OCI-M2 (cell line): ENCODE measurements around the gene IQCN.

Experiments
- DNase-seq: peaks from one replicate; lab custom pipeline; 2025; ENCODE audit not compliant: unreplicated experiment; lab: John Stamatoyannopoulos, UW

IQCN gene, protein sequence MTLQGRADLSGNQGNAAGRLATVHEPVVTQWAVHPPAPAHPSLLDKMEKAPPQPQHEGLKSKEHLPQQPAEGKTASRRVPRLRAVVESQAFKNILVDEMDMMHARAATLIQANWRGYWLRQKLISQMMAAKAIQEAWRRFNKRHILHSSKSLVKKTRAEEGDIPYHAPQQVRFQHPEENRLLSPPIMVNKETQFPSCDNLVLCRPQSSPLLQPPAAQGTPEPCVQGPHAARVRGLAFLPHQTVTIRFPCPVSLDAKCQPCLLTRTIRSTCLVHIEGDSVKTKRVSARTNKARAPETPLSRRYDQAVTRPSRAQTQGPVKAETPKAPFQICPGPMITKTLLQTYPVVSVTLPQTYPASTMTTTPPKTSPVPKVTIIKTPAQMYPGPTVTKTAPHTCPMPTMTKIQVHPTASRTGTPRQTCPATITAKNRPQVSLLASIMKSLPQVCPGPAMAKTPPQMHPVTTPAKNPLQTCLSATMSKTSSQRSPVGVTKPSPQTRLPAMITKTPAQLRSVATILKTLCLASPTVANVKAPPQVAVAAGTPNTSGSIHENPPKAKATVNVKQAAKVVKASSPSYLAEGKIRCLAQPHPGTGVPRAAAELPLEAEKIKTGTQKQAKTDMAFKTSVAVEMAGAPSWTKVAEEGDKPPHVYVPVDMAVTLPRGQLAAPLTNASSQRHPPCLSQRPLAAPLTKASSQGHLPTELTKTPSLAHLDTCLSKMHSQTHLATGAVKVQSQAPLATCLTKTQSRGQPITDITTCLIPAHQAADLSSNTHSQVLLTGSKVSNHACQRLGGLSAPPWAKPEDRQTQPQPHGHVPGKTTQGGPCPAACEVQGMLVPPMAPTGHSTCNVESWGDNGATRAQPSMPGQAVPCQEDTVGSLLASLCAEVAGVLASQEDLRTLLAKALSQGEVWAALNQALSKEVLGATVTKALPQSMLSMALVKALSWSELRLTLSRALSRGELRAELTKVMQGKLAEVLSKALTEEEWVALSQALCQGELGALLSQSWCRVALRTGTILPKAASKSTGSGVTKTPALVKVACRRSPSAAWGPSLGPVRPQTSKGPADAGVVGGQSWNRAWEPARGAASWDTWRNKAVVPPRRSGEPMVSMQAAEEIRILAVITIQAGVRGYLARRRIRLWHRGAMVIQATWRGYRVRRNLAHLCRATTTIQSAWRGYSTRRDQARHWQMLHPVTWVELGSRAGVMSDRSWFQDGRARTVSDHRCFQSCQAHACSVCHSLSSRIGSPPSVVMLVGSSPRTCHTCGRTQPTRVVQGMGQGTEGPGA (N-terminal part only)

DNA sequence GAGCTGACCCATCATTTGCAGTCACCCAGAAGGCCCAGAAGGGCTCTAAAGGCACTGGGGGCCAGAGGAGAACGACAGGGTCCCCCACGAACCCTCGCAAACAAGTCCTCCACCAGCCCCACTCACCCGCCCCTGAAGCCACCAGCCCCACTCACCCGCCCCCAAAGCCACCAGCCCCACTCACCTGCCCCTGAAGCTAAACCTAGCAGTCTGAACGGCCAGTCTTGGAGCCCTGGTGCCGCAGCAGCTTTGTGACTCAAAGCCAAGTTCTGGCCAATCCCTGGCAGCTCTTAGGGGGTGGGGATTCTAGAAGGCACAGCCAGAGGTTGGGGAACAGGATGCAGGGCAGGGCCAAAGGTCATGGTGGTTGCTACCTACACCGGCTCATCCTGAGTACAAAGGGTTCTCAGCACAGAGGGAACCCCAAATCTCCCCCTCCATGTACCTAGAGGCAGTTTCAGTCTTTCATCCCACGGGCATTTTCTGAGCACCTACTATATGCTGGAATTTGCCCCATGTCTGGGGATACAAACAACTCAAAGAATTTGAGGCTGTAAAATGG is at the start of gene IQCN:
IQCN (minus strand) TSS at position 234 of the 562 bp plus-strand sequence. CDS start 4,974 bp downstream, outside the sequence.
- DNase-seq = no peak

DNA sequence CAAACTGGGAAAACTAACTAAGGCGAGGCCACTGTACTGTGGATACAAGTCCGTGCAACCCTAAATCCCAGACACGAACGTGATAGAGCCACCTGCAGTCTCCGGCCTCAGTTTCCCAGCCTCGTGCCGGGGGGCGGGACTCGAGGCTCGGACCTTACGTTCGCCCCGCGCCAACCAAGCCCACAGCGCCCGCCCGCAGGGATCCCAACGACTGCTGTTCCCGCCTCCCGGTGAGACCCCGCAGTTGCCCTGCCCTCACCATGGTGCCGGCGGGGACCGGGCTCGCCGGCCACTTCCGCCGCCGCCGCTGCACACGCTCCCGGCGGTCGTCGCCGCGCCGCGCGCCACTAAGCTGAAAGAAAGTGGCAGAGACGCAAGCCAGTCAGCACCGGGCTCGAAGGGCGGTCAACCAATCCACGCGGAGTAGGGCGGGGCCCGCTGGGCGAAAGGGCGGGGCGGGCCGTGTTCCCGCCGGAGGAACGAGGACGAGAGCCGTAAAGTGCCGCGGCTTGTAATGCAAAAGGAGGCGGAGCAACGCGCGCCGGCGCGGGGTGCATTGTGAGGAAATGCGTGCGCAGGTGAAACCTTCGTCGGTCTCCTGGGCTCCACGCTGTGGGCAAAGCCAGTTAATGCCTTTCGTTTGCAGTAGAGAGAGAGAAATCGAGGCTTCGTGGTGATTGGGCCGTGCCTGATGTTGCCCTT is 48.7 kb upstream of the IQCN start, which contains the start of gene LSM4:
LSM4 (minus strand) TSS at position 318 of the 702 bp plus-strand sequence; CDS start at position 262, 56 bp downstream.
- DNase-seq = peak; percentile 89

DNA sequence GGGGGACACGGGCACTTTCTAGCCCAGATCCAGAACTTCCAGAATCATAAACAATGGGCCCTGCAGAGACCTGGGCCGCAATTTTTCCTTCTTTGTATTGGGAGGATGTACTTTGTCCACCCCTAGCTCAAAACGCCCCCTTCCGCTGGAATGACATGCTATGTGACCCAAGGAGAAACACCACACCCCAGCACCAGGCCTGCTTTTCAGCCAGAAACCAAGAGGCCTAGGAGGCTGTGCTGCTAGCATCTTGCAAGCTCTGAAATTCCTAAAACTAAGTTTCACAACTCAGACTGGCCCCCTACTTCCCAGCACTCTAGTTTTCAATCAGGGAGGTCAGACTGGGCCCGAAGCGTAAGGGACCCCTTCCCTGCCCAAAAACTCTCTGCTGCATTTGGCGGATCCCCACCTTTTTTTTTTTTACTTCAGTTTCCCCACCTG is 48.1 kb upstream of the IQCN start:
- DNase-seq = no peak

GRCh38 chr19:18321734-18322102 is 47.5 kb upstream of the IQCN start:
- no peak for DNase-seq

- no peak for DNase-seq
Observed at GRCh38 chr19:18320865-18321733, 46.8 kb upstream of the IQCN start.

- no peak for DNase-seq
Observed at GRCh38 chr19:18319591-18320135, 45.4 kb upstream of the IQCN start.

DNA sequence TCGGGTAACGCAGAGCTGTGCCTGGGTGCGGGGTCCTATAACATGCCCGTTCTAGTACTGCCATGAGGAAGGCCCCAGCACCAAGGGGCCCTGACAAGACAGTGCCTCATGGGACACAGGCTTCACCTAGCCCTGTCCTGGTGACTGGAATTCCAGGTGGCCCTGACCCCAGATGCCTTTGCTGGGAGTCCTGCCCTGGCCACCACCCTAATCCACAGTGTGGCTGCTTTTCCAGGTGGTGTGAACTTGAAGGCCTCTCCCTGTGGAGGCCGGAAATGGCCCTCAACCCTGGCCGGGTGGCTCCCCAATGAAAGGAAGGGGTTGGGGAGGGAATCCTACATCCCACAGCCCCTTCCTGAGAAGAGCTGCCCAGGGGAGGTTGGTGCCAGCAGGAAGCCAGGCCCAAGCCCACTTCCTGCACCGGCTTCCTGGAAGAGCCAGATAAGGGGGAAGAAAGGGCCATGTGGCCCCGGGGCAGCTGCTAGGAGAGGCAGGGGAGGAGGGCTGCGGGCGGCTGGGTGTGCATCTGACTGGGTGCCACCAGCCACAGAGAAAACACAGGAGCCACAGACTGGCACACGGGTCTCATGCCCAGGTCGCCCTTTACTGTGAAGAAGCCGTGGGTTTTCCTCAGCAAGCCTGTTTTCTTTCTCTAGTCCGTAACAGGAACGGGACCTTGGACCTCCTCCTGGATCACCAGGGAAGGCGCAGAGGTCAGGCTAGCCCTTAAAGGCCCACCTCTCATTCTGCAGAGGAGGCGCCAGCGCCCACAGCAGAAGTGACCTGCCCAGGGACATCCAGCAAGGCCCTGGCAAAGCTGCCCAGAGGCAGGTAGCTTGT is 43.9 kb upstream of the IQCN start:
- DNase-seq = no peak

DNA sequence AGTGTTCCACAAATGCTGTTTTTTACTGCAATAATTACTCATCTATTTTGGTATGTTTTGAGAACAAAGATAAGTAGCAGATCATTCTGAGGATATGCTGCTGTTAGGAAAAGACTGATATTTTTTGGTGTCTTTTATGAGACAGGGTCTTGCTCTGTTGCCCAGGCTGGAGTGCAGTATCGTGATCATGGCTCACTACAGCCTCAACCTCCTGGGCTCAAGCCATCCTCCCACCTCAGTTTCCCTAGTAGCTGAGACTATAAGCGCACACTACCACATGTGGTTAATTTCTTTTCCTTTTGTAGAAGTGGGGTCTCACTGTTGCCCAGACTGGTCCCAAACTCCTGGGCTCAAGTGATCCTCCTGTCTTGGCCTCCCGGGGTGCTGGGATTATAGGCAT is 39.1 kb upstream of the IQCN start:
- no peak for DNase-seq

DNA sequence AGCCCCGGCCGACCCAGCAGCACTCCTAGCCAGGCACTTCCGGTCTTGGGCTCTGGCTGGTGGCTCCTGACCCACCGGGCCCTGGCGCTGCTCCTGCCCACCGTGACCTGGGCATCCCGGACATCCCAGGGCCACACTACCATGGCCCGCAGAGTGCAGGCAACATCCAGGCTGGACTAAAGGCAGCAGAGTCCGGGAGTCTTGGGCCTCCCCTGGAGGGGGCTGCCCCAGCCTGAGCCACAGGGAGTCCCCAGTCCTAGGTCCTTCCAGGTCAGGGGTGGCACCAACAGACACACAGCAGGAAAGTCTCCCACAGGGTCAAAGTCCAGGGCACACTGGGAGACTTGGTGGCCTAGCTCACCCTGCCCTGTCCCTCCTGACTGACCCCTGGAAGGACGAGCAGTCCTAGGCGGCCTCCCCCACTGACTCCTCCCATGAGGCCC is 37.9 kb upstream of the IQCN start:
- no peak for DNase-seq

DNA sequence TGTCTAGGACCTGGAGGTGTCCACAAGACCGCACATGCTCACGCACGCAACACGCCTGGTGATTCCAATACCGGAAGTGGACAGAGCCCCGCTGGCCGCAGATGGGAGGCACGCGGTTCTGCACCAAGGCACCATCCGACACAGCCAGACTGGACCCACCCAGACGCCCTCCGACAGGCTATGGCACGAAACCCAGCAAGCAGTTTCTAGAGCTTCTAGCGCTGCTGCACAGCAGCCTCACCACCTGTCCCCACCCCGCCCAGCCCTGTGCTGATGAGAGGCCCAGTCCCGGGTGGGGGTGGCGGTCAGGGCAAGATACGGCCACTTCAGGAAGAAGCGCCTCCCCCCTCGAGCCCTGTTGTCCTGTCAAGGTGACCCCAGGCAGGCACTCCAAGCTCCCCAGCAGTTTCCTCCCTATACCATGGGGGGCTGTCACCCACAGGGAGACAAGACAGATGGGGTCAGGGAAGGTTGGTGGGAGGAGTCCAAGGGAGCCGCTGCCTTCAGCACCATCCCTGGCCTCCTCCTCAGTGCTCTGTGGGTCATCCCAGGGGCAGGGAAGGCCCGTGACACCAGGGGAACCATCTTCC is 37.3 kb upstream of the IQCN start:
- DNase-seq = no peak

- DNase-seq = no peak
Observed at GRCh38 chr19:18310966-18311365, 36.7 kb upstream of the IQCN start.

DNA sequence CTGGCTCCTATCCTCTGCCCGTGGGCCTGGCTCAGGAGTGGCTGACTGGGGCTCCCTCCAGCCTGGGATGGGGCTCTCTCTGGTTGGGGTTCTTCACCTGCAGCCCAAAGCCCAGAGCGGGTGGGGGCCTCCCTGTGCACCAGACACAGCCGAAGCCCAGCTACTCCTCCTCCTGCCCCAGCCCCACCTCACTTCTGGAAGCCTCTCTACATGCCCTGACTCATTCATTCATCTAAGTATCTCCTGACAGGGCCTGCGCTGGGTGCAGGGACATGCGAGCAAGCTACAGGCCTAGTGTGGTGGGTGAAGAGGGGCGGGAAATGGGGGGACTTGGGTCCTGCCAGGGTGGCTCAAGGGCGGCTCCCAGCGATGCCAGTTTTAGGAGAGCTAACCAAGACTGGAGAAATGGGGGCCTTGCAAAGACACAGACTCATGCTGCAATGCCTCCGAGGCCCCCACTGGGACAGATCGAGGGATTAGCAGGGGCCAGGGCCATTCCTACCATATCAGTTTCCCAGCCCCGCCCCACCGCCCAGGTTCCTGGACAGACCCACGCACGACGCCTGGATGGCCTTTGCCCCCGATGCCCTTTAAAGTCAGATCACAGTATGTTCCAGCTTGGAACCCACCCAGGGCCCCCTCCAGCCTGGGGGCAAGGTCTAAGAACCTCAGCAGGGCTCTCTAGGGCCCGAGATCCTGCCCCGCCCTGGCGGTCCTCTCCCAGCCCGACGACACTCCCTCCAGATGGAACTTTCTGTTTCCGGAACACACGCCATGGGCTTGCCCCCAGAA is 36.1 kb upstream of the IQCN start:
- no peak for DNase-seq

GRCh38 chr19:18309525-18310064 is 35.3 kb upstream of the IQCN start:
- DNase-seq = no peak

- no peak for DNase-seq
Observed at GRCh38 chr19:18308948-18309325, 34.7 kb upstream of the IQCN start.

- DNase-seq = no peak
Observed at GRCh38 chr19:18308051-18308947, 34.0 kb upstream of the IQCN start.
